Gastrocnemius medialis (tissue), 4 donors: ENCODE measurements around the gene OTUD5.

Experiments
- POLR2A ChIP-seq, 2 donors: fragments of 450-650 bp; IDR thresholded peaks; one replicate each; pipeline ENCODE4 v1.6.1; 2017; ENCODE audit warnings: antibody characterized with exemption in 2 of 2, mild to moderate bottlenecking in 2 of 2, moderate library complexity in 2 of 2
- TF ChIP-seq, protein P1 (sequence below), 5 experiments: fragments of 450-650 bp in 3 of 5; fragments of 200-600 bp in 2 of 5; sonication (generic) in 2 of 5; IDR thresholded peaks in 4 of 5; conservative IDR thresholded peaks in 1 of 5; 1 replicate in 4 of 5; 2 replicates in 1 of 5; pipeline ENCODE4 v1.5.1; 2016 to 2019; ENCODE audit warnings: antibody characterized with exemption in 5 of 5, mild to moderate bottlenecking in 3 of 5, moderate library complexity in 3 of 5

- TF ChIP-seq, protein P1, sequence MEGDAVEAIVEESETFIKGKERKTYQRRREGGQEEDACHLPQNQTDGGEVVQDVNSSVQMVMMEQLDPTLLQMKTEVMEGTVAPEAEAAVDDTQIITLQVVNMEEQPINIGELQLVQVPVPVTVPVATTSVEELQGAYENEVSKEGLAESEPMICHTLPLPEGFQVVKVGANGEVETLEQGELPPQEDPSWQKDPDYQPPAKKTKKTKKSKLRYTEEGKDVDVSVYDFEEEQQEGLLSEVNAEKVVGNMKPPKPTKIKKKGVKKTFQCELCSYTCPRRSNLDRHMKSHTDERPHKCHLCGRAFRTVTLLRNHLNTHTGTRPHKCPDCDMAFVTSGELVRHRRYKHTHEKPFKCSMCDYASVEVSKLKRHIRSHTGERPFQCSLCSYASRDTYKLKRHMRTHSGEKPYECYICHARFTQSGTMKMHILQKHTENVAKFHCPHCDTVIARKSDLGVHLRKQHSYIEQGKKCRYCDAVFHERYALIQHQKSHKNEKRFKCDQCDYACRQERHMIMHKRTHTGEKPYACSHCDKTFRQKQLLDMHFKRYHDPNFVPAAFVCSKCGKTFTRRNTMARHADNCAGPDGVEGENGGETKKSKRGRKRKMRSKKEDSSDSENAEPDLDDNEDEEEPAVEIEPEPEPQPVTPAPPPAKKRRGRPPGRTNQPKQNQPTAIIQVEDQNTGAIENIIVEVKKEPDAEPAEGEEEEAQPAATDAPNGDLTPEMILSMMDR (IDR thresholded peaks at IDR 0.05 in 4 of 5, conservative IDR thresholded peaks at IDR 0.05 in 1 of 5): no peak
- no peak for TF ChIP-seq POLR2A (IDR thresholded peaks at IDR 0.05)
Measured at GRCh38 chrX:48938721-48939425, 18.5 kb downstream of the OTUD5 start.
